Endothelial cell of hepatic sinusoid (primary cell): ENCODE results near the gene SLC6A17.

Experiments used
- in situ Hi-C: cut with HindIII; loops from 2 replicates; pipeline ENCODE4 v1.10.0; 2017; ENCODE audit warnings: low sequenced_read_pairs

Gene SLC6A17

DNA sequence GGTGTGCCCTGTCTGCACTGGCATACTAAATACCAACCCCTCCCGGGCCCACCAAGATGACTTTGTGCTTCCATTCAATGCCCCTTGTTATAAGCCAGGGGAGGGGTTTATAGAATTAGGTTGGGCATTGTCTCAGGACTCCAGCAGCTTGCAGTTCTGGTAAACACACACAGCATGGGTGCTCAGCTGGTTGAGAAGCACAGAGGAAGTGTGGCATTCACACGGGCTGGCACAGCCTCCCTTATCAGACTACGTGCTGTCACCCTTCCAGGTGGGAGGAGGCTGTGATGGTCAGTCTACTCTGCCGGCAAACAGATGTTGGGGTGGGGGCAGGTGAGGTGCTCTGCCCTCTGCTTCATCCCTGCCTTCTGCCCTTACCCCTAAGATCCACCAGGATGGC is 15.0 kb upstream of the SLC6A17 start:
- in situ Hi-C loops = no loop called here

DNA sequence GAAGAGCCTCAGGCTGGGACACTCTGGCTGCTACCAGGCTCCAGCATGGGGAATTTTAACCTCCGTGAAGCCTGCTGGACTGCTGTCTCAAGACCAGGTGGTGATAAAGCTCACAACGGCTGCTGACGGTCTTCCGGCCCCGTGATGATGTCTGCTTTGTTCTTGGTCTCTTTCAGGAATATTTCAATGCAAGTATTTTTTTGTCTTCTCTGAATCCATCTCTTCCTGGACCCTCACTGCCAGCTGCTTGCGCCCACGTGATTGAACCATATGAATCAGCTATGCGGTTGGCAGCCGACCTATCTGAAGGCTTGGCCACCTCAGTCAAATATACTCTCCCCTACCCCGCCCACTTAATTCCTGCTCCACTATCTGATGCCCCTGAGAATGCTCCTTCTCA is 14.6 kb upstream of the SLC6A17 start:
- in situ Hi-C loops = no loop called here

GRCh38 chr1:110136911-110137310 is 13.4 kb upstream of the SLC6A17 start:
- in situ Hi-C loops = no loop called here

DNA sequence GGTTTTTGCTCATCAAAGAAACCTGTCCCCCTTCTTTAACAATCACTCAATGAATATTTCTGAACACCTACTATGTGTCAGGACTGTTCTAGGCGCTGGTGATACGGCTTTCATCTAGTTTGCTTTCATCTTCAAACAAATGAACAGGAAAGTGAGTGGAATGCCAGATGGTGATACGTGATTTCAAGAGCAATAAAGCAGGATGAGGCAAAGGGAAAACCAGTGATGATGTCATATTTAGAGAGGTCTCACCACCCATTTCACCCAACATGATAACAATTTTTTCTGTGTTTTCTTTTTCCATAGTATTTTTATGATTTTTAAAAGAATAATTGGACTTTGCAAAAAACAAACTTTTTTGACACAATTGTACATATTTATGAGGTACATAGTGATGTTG is 11.3 kb upstream of the SLC6A17 start:
- in situ Hi-C loops = no loop called here

GRCh38 chr1:110144366-110144765 is 5.9 kb upstream of the SLC6A17 start:
- in situ Hi-C loops = loop anchor here (5.0 kb wide), 1 partner anchor 48 kb away; no protein-coding TSS in a partner anchor

DNA sequence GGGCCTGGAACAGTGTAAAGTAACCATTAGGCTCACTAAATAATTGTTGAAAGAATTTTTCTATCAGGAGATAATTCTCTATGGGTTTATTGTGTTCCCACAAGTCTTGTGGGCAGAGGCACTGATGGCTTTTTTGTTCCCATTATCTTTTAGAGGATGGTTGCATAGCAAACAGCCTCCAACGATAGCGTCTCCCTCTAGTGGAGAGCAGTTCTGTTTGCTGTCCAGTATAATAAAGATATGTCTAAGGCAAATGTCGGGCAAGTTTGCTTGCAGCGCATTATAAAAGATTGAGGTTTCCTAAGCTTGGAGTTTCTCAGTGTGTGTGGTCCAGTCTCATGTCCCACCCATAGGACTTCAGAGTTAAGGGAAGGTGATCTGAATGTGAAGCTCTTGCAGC is 1.3 kb upstream of the SLC6A17 start:
- in situ Hi-C loops = no loop called here

- in situ Hi-C loops = no loop called here
Measured at GRCh38 chr1:110151175-110151669, 928 bp downstream of the SLC6A17 start.

GRCh38 chr1:110152133-110152785 is 2.0 kb downstream of the SLC6A17 start:
- in situ Hi-C loops = no loop called here

- in situ Hi-C loops = no loop called here
Measured at GRCh38 chr1:110153407-110153950, 3.2 kb downstream of the SLC6A17 start.

DNA sequence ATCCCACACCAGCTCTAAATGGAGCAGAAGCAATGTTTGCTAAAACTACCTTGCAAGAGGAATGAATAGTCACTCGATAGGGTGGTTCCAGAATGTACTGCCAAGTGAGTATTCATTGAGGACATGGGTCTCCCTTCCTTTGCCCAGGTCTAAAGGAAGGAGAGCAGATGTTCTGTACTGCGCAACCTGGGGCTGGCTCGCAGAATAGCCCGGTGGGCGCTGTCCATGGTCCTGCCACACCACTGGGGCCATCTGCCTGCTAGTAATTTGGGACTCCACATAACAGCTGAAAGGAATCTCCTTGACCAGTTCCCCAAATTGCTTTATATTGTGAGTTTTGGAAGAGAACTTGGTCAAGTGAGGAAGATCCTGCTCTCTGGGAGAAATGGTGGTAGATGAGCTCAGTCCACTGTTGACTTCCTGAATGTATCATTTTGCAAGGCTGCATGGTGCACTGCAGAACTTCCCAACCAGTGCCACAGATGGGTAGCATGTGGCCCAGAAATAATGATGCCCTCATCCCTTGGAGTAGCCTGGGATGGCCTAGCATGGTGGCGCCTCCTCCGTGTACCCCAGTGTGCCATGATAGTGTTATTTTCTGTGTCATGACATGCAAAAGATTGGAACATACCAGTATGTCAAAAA is 5.7 kb downstream of the SLC6A17 start:
- in situ Hi-C loops = no loop called here

DNA sequence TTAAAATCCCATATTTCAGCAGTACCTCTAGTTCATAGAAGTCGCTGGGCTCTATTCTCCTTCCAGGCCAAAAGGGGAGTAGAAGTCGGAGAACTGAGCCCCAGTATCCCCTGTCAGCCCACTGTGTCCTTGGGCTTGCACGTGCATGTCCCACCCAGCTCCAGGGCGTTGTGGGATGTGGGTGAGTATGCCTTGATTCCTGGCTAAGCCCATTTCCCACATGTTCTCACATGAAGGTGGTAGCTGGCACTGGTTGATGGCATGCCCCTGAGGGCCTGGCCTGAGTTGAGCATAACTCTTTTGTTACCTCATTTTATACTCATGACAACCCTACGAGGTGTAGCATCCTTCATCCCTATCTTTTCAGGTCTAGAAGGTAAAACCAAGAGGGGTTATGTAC is 8.0 kb downstream of the SLC6A17 start:
- in situ Hi-C loops = no loop called here

GRCh38 chr1:110159168-110159567 is 8.9 kb downstream of the SLC6A17 start:
- in situ Hi-C loops = no loop called here

GRCh38 chr1:110160538-110161100 is 10.3 kb downstream of the SLC6A17 start:
- in situ Hi-C loops = loop anchor here (5.0 kb wide), 1 partner anchor 87 kb away; no protein-coding TSS in a partner anchor

- in situ Hi-C loops = loop anchor here (5.0 kb wide), 1 partner anchor 86 kb away; no protein-coding TSS in a partner anchor
Measured at GRCh38 chr1:110161165-110161564, 10.9 kb downstream of the SLC6A17 start.

GRCh38 chr1:110161849-110162248 is 11.6 kb downstream of the SLC6A17 start:
- in situ Hi-C loops = loop anchor here (5.0 kb wide), 1 partner anchor 85 kb away; no protein-coding TSS in a partner anchor

- in situ Hi-C loops = loop anchor here (5.0 kb wide), 1 partner anchor 84 kb away; no protein-coding TSS in a partner anchor
Measured at GRCh38 chr1:110163591-110163990, 13.3 kb downstream of the SLC6A17 start.

DNA sequence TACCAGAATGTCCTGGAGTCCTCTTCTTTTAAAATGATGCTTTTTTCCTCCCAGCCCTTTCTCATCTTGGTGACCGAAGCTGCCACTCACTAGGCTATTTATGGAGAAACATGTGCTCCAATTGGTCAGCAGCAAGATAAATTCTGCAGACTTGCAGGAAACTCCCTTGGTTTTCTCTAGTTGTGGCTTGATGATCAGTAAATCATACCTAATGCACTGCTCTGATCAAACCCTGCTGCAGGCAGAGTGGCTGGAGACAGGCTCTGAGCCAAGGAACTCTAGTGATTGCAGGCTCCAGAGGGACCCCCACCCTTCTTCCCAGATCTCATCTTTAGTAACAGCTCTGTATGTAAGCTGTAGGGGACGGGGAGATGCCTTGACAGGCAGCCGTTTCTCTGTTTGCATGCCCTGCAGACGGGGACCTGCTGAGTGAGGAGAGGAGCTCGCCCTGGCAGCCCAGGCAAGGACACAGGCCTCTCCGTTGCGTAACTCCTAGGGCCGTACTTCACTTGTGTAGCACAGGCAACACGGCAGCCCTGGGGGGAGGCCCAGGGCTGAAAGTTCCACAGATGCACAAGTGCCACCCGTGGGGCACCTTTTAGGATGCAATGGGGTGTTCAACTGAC is 14.5 kb downstream of the SLC6A17 start:
- in situ Hi-C loops = loop anchor here (5.0 kb wide), 1 partner anchor 82 kb away; no protein-coding TSS in a partner anchor

GRCh38 chr1:110165761-110166231 is 15.5 kb downstream of the SLC6A17 start:
- in situ Hi-C loops = no loop called here

DNA sequence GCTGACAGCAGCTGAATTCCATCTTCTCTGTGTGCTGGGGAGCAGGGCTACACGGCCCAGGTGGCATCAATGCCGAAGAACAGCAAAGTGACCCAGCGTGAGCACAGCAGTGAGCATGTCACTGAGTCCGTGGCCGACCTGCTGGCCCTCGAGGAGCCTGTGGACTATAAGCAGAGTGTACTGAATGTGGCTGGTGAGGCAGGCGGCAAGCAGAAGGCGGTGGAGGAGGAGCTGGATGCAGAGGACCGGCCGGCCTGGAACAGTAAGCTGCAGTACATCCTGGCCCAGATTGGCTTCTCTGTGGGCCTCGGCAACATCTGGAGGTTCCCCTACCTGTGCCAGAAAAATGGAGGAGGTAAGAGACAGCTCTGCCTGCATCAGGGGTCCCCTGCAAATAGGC is 16.6 kb downstream of the SLC6A17 start:
- in situ Hi-C loops = no loop called here

DNA sequence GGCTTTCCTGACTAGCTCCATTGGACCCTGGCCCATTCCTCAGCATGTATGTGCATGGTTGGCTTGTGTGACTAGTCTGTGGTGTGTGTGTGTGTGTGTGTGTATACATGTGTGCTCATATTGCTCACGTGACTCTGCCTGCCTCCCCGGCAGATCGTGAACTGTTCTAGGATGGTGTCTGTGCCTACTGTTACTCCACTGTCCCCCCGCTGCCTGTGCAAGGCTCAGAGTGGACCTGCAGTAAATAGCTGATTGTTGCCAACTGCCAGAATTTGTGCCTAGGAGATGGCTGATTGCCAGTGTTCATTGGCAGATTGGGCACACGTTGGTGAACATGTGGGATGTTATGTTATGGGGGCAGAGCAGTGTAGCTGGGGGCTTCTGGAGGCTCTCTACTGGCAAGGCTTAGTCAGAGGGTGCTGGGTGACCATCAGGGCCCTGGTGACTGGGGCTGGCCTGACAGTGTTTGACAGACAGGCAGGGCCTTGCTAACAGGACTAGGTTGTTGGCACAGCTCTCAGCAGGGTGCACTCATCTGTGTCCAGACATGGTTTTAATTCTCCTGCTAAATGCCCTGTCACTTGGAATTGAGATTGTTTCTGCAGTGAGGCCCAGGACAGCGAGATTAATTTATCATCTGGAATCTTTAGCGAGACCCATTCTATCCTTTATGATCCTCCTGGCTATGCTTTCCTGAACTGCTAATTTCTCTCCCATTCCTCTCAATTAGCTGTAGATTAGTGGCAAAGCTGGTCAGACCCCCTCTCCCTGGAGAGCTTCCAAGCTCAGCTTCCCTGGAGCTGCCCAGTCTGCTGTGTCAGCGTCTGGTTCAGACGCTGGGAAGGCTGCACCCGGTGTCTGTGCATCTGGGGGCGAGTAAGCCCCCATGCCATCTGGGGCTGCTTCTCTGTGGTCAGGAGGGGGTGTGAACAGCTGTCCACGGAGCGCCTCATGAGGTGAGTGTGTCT is 20.8 kb downstream of the SLC6A17 start:
- in situ Hi-C loops = no loop called here
